ENCODE results near the gene ALDOB. TPM values are rescaled to one million over a fixed set of nuclear protein-coding genes. Genes with fewer than 3 reads are reported as not detected.

Gene ALDOB
- polyA plus RNA-seq, 2 of the 4 experiments (the other 2 are of a cell fraction): not detected

DNA sequence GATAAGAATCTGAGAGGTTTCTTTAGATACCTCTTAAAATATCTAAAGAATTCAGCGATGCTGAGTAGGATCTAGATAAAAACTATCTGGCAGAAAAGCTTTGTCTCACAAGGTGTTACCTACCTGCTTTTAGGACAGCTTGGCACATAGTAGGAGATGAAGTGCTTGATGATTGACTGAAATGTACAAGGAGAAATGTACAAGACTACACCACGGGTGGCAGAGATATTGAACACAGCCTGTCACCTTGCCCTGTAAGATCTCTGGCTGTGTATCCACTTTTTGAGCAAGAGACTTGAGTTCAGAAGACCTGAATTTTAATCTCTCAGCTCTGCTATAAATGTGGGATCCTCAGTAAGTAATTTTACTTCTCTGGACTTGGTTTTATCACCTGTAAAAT, 15.7 kb downstream of the ALDOB start:
- no peak overlapping the region for H3K4me3 ChIP-seq
- no peak for TF ChIP-seq FOXS1 (CRISPR knock-in tag; IDR thresholded peaks at IDR 0.05)
- no peak for TF ChIP-seq CHD4 (IDR thresholded peaks at IDR 0.05; ENCODE audit: borderline replicate concordance)
- TF ChIP-seq, protein P1, sequence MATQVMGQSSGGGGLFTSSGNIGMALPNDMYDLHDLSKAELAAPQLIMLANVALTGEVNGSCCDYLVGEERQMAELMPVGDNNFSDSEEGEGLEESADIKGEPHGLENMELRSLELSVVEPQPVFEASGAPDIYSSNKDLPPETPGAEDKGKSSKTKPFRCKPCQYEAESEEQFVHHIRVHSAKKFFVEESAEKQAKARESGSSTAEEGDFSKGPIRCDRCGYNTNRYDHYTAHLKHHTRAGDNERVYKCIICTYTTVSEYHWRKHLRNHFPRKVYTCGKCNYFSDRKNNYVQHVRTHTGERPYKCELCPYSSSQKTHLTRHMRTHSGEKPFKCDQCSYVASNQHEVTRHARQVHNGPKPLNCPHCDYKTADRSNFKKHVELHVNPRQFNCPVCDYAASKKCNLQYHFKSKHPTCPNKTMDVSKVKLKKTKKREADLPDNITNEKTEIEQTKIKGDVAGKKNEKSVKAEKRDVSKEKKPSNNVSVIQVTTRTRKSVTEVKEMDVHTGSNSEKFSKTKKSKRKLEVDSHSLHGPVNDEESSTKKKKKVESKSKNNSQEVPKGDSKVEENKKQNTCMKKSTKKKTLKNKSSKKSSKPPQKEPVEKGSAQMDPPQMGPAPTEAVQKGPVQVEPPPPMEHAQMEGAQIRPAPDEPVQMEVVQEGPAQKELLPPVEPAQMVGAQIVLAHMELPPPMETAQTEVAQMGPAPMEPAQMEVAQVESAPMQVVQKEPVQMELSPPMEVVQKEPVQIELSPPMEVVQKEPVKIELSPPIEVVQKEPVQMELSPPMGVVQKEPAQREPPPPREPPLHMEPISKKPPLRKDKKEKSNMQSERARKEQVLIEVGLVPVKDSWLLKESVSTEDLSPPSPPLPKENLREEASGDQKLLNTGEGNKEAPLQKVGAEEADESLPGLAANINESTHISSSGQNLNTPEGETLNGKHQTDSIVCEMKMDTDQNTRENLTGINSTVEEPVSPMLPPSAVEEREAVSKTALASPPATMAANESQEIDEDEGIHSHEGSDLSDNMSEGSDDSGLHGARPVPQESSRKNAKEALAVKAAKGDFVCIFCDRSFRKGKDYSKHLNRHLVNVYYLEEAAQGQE (IDR thresholded peaks at IDR 0.05): no peak
- TF ChIP-seq NPAS2 (CRISPR knock-in tag; IDR thresholded peaks at IDR 0.05; ENCODE audit: borderline replicate concordance): no peak
- no peak for TF ChIP-seq JUN (IDR thresholded peaks at IDR 0.05)
- WGBS (ENCODE audit: missing lambda C conversion rate): 5% methylated on average over 2 of the region's 2 CpGs
- ATAC-seq (no peak), DNase-seq (ENCODE audit: low read depth in 1 of 2, low spot score in 1 of 2) (no peak), FAIRE-seq (no peak)
- no peak overlapping the region for H3K4me2 ChIP-seq
- ChIA-PET CTCF (interaction anchor here (1.2 kb wide), 1 partner anchor 29 kb away, joined by 3 read pairs; no protein-coding TSS in a partner anchor), POLR2A (interaction anchor here (1.5 kb wide), 1 partner anchor 21 kb away, joined by 3 read pairs; the partner anchor contains the start of genes MRPL50 and ZNF189)
- peaks cover 22% of the 10 kb centered on the region; the same call in 2 of the 3 replicates for H3K9me3 ChIP-seq
- no peaks in the 10 kb centered on the region for H3K4me1 ChIP-seq
- H3K27ac ChIP-seq: no peak overlapping the region

DNA sequence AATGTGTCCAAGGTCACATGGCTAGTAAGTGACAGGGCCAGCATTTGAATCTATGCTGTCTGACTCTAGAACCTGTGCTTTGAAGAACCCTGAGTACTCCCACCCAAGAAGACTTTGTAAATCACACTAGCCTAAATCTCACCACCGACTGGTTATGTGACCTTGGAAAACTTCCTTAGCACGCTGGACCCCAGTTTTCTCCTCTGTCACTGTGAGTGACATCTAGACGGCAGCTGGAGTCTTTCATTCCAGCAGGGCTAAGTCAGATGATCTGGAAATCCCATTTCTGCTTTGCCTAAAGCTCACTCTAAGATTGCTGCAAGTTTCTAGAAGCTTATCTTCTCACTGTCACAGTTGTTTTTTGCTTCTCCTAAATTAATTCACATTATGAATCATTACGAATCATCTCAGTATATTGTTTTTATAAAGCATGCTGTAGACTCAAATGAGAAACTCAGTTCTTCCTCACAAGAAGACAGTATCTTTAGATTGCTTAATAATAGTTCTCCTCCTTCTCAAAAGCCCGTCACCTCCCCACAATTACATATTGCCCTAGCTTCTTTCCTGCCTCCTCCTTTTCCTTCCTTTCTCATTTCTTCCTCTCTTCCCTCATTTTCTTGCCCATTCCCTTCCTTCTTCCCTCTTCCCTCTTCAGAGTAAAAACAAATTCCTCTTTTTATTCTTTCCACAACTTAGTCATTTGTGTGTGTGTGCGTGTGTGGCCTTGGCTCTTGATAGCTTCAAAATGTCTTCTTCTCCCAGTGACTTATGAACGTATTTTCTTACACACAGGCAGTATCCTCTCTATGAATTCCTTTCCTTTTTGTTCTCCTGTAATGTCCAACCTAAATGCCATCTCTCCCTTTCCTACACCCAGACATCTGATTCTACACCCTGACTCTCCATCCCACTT, 16.8 kb downstream of the ALDOB start:
- H3K27ac ChIP-seq: no peak overlapping the region
- ATAC-seq (no peak), FAIRE-seq (no peak), DNase-seq (ENCODE audit: low read depth in 1 of 2, low spot score in 1 of 2) (no peak)
- 56% methylated on average over 7 of the region's 7 CpGs for WGBS (ENCODE audit: missing lambda C conversion rate)
- H3K4me1 ChIP-seq: no peaks in the 10 kb centered on the region
- H3K4me2 ChIP-seq: no peak overlapping the region
- CTCF ChIA-PET: interaction anchor here (0.7 to 1.2 kb wide), 2 partner anchors 8 to 30 kb away, joined by 3 read pairs; no protein-coding TSS in a partner anchor
- POLR2A ChIA-PET: no interaction called here
- no peak overlapping the region for H3K4me3 ChIP-seq
- peaks cover 31% of the 10 kb centered on the region; the same call in 2 of the 3 replicates for H3K9me3 ChIP-seq
- TF ChIP-seq RFX5 (IDR thresholded peaks at IDR 0.05) (no peak), TFCP2L1 (CRISPR knock-in tag; IDR thresholded peaks at IDR 0.05) (no peak), HEYL (CRISPR knock-in tag; IDR thresholded peaks at IDR 0.05) (no peak), ZFP36 (IDR thresholded peaks at IDR 0.05; ENCODE audit: borderline replicate concordance, partially characterized antibody) (no peak), ZSCAN20 (CRISPR knock-in tag; IDR thresholded peaks at IDR 0.05) (no peak), CBX8 (IDR thresholded peaks at IDR 0.05) (no peak), SREBF2 (IDR thresholded peaks at IDR 0.05) (no peak), HDAC2 (IDR thresholded peaks at IDR 0.05) (no peak), FOSB (CRISPR knock-in tag; IDR thresholded peaks at IDR 0.05) (no peak), KDM5A (IDR thresholded peaks at IDR 0.05) (no peak), JUNB (IDR thresholded peaks at IDR 0.05) (no peak), NPAS2 (CRISPR knock-in tag; IDR thresholded peaks at IDR 0.05; ENCODE audit: borderline replicate concordance) (no peak), CHD4 (IDR thresholded peaks at IDR 0.05; ENCODE audit: borderline replicate concordance) (no peak), POLR2AphosphoS2 (conservative IDR thresholded peaks at IDR 0.05; ENCODE audit: low read length) (no peak), CEBPB (IDR thresholded peaks at IDR 0.05) (no peak)
- TF ChIP-seq, protein P2, sequence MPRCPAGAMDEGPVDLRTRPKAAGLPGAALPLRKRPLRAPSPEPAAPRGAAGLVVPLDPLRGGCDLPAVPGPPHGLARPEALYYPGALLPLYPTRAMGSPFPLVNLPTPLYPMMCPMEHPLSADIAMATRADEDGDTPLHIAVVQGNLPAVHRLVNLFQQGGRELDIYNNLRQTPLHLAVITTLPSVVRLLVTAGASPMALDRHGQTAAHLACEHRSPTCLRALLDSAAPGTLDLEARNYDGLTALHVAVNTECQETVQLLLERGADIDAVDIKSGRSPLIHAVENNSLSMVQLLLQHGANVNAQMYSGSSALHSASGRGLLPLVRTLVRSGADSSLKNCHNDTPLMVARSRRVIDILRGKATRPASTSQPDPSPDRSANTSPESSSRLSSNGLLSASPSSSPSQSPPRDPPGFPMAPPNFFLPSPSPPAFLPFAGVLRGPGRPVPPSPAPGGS (IDR thresholded peaks at IDR 0.05): no peak
- TF ChIP-seq, protein P1 (IDR thresholded peaks at IDR 0.05): no peak
- TF ChIP-seq, protein P3, sequence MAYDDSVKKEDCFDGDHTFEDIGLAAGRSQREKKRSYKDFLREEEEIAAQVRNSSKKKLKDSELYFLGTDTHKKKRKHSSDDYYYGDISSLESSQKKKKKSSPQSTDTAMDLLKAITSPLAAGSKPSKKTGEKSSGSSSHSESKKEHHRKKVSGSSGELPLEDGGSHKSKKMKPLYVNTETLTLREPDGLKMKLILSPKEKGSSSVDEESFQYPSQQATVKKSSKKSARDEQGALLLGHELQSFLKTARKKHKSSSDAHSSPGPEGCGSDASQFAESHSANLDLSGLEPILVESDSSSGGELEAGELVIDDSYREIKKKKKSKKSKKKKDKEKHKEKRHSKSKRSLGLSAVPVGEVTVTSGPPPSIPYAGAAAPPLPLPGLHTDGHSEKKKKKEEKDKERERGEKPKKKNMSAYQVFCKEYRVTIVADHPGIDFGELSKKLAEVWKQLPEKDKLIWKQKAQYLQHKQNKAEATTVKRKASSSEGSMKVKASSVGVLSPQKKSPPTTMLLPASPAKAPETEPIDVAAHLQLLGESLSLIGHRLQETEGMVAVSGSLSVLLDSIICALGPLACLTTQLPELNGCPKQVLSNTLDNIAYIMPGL (CRISPR knock-in tag; IDR thresholded peaks at IDR 0.05; ENCODE audit: borderline replicate concordance): no peak

Measured in A549 (cell line).